B cell (primary cell): Measurements from ENCODE around the gene GPR142. TPM values are rescaled to one million over a fixed set of nuclear protein-coding genes. Genes with fewer than 3 reads are reported as not detected.

Source experiments
- ATAC-seq: fragments of 200-7000 bp; cut with Tn5 transposase; one replicate; pipeline ENCODE4 v1.10.0; 2021; ENCODE audit warnings: low read depth, mild to moderate bottlenecking, moderate number of reproducible peaks, moderate library complexity
- CTCF ChIA-PET: fragments of 350-600 bp; sonication (Branson Sonifier 250); formaldehyde crosslinking; loops from one replicate; lab custom pipeline; 2021; ENCODE audit warnings: antibody characterized with exemption, inconsistent platforms; lab: Charles Lee
- POLR2A ChIA-PET: fragments of 350-600 bp; sonication (Branson Sonifier 250); formaldehyde crosslinking; loops from one replicate; lab custom pipeline; 2021; ENCODE audit warnings: antibody characterized with exemption; lab: Charles Lee
- DNase-seq: peaks from one replicate; pipeline ENCODE4 v3.0.0; 2013
- H2AFZ ChIP-seq: 2 replicates; pipeline ENCODE4 v1.6.1; 2012; ENCODE audit warnings: mild to moderate bottlenecking, low read depth, low read length; ENCODE audit not compliant: insufficient read depth, poor library complexity, severe bottlenecking
- H3K27ac ChIP-seq, 2 donors: 1 replicate in 1 of 2; 2 replicates in 1 of 2; pipeline ENCODE4 v1.5.1; 2012 to 2013; ENCODE audit warnings: low read length in 2 of 2, mild to moderate bottlenecking in 2 of 2, moderate library complexity in 1 of 2
- H3K27me3 ChIP-seq, 4 experiments: fragments of 200-600 bp in 1 of 4; sonication (generic) in 1 of 4; replicated peaks in 1 of 4; 1 replicate in 2 of 4; 2 replicates in 2 of 4; pipeline versions ENCODE4 v1.6.1 to v1.7.0; 2013 to 2016; ENCODE audit warnings: low read length in 3 of 4, mild to moderate bottlenecking in 2 of 4, mixed read lengths in 1 of 4, moderate library complexity in 1 of 4; ENCODE audit not compliant: insufficient read depth in 4 of 4, control insufficient read depth in 3 of 4; ENCODE audit errors: control extremely low read depth in 1 of 4
- H3K36me3 ChIP-seq, 2 experiments: replicated peaks in 1 of 2; 1 replicate in 1 of 2; 2 replicates in 1 of 2; pipeline versions ENCODE4 v1.6.1 to v1.7.1; 2013; ENCODE audit warnings: low read length in 1 of 2; ENCODE audit not compliant: insufficient read depth in 2 of 2, control insufficient read depth in 1 of 2; ENCODE audit errors: control extremely low read depth in 1 of 2, extremely low read depth in 1 of 2
- H3K4me1 ChIP-seq, 2 donors: fragments of 200-600 bp in 1 of 2; sonication (generic) in 1 of 2; 1 replicate in 1 of 2; 2 replicates in 1 of 2; pipeline versions ENCODE4 v1.5.1 to v1.6.1; 2013 to 2017; ENCODE audit warnings: low read length in 2 of 2; ENCODE audit not compliant: control insufficient read depth in 2 of 2, insufficient read depth in 2 of 2
- H3K4me2 ChIP-seq: replicated peaks from 2 replicates; pipeline ENCODE3; 2012; ENCODE audit warnings: mild to moderate bottlenecking, low read depth, low read length; ENCODE audit not compliant: poor library complexity, severe bottlenecking
- H3K4me3 ChIP-seq, 5 experiments: fragments of 200-600 bp in 1 of 5; sonication (generic) in 1 of 5; 1 replicate in 3 of 5; 2 replicates in 2 of 5; pipeline versions ENCODE4 v1.5.1 to v1.7.0; 2011 to 2016; ENCODE audit warnings: low read length in 4 of 5, mild to moderate bottlenecking in 4 of 5, low read depth in 2 of 5, control low read depth in 1 of 5, moderate library complexity in 1 of 5; ENCODE audit not compliant: insufficient read depth in 1 of 5; ENCODE audit errors: control extremely low read depth in 1 of 5, extremely low read depth in 1 of 5
- H3K79me2 ChIP-seq: fragments of 200-600 bp; sonication (generic); one replicate; pipeline ENCODE4 v1.6.0; 2016; ENCODE audit warnings: low read length; ENCODE audit not compliant: control insufficient read depth, insufficient read depth
- H3K9ac ChIP-seq: fragments of 200-600 bp; sonication (generic); 2 replicates; pipeline ENCODE4 v1.6.1; 2017; ENCODE audit warnings: mild to moderate bottlenecking, low read length, moderate library complexity
- H3K9me3 ChIP-seq, 3 donors: one replicate each; pipeline versions ENCODE4 v1.6.1 to v1.7.1; 2013; ENCODE audit warnings: low read length in 2 of 3; ENCODE audit not compliant: control insufficient read depth in 2 of 3, insufficient read depth in 1 of 3; ENCODE audit errors: control extremely low read depth in 1 of 3
- H4K20me1 ChIP-seq: 2 replicates; pipeline ENCODE4 v1.6.0; 2012; ENCODE audit warnings: mild to moderate bottlenecking, low read length; ENCODE audit not compliant: insufficient read depth, control insufficient read depth, poor library complexity, severe bottlenecking
- H3K27ac Mint-ChIP-seq: one replicate; pipeline ENCODE4 v1.8.0; 2021; ENCODE audit warnings: mixed read lengths
- H3K27me3 Mint-ChIP-seq: one replicate; pipeline ENCODE4 v1.8.0; 2021; ENCODE audit warnings: mixed read lengths
- H3K4me1 Mint-ChIP-seq: one replicate; pipeline ENCODE4 v1.8.0; 2021; ENCODE audit warnings: mixed read lengths
- H3K4me3 Mint-ChIP-seq: one replicate; pipeline ENCODE4 v1.8.0; 2021; ENCODE audit warnings: mixed read lengths
- H3K9me3 Mint-ChIP-seq: one replicate; pipeline ENCODE4 v1.8.0; 2022; ENCODE audit warnings: mixed read lengths; ENCODE audit not compliant: insufficient read depth
- CTCF ChIP-seq: fragments of 200-600 bp; IDR thresholded peaks from one replicate; pipeline ENCODE4 v1.8.0; 2022; ENCODE audit warnings: antibody characterized with exemption, mild to moderate bottlenecking
- EZH2 ChIP-seq: IDR thresholded peaks from 2 replicates; pipeline ENCODE4 v1.6.1; 2012; ENCODE audit warnings: borderline replicate concordance, low read depth, mild to moderate bottlenecking, moderate library complexity, low read length; ENCODE audit not compliant: insufficient read depth, poor library complexity, severe bottlenecking
- WGBS: methylation state at CpG from one replicate; pipeline ENCODE4 v1.1.5; 2013; ENCODE audit warnings: missing lambda C conversion rate; ENCODE audit not compliant: insufficient coverage; 5-methylcytosine and 5-hydroxymethylcytosine counted together
- intact Hi-C: fragments of 100-400 bp; cut with micrococcal nuclease; formaldehyde crosslinking; loops from one replicate; pipeline ENCODE4 v1.10.0; 2022
- polyA plus RNA-seq: library from polyadenylated mRNA; depleted of rRNA; stranded (reverse); fragments of >200 nt; gene quantifications from 2 replicates; pipeline ENCODE4 v1.2.3, GENCODE V29; 2012
- total RNA-seq, 2 donors: library from RNA; stranded (reverse); fragments of 120-200 nt in 1 of 2; gene quantifications; 1 replicate in 1 of 2; 2 replicates in 1 of 2; pipeline versions ENCODE4 v1.2.3 to v1.2.4, GENCODE V29; 2013 to 2022

The GPR142 gene
- total and polyA plus RNA-seq, 2 donors (not counting 1 experiment from before 2014, with no cell fraction given) = not detected

GRCh38 chr17:74324521-74324920, 42.8 kb upstream of the GPR142 start:
- ChIA-PET CTCF (no interaction called here), POLR2A (no interaction called here)
- 97% methylated on average over 6 of the region's 6 CpGs for WGBS
- no peak overlapping the region for H3K4me2 ChIP-seq
- no peak overlapping the region for H2AFZ ChIP-seq
- H3K27ac ChIP-seq = no peak overlapping the region
- peaks cover 56% of the 10 kb centered on the region for H3K27me3 Mint-ChIP-seq
- peaks cover 8 to 13% of the 10 kb centered on the region in 2 donors for H3K4me1 ChIP-seq
- no peak for DNase-seq
- no peak overlapping the region for H3K4me3 ChIP-seq
- H3K4me3 Mint-ChIP-seq = no peak overlapping the region
- no peaks in the 10 kb centered on the region for H3K9me3 ChIP-seq
- TF ChIP-seq CTCF (no peak), EZH2 (no peak)
- intact Hi-C loops = no loop called here
- peaks cover 0 to 27% (median 5%) of the 10 kb centered on the region in 4 experiments for H3K27me3 ChIP-seq
- H3K36me3 ChIP-seq = no peaks in the 10 kb centered on the region
- no peaks in the 10 kb centered on the region for H3K79me2 ChIP-seq
- no peaks in the 10 kb centered on the region for H3K9me3 Mint-ChIP-seq
- H3K4me1 Mint-ChIP-seq = peaks cover 4% of the 10 kb centered on the region
- no peak overlapping the region for H3K27ac Mint-ChIP-seq
- no peak for ATAC-seq
- H3K9ac ChIP-seq = no peak overlapping the region
- no peaks in the 10 kb centered on the region for H4K20me1 ChIP-seq

DNA sequence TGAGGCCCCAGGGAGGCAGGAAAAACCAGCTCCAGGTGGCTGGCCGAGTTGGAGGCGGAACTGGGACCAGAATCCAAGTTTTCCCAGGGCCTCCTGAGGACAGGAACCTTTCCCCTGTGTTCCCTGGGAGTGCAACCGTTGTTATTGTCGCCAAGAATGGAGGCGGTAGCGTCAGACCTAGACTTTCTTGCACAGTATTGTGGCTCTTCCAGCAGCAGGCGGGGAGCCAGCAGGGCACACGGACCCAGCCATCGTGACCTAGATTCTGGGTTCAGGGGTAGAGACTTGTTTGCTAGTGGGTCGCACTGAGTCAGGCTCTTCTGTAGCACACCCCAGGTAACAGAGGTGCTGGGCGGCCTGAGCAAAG, 41.9 kb upstream of the GPR142 start:
- Histone ChIP-seq H3K4me3 (no peak overlapping the region), H3K9me3 (no peaks in the 10 kb centered on the region), H3K4me1 (peaks cover 8 to 13% of the 10 kb centered on the region in 2 donors), H3K27me3 (peaks cover 0 to 30% (median 5%) of the 10 kb centered on the region in 4 experiments), H4K20me1 (no peaks in the 10 kb centered on the region), H3K4me2 (peak overlapping the region; percentile 62), H3K27ac (no peak overlapping the region), H3K9ac (no peak overlapping the region), H3K36me3 (no peaks in the 10 kb centered on the region), H3K79me2 (no peaks in the 10 kb centered on the region), H2AFZ (no peak overlapping the region)
- peaks cover 4% of the 10 kb centered on the region for H3K4me1 Mint-ChIP-seq
- no peak overlapping the region for H3K27ac Mint-ChIP-seq
- 31% methylated on average over 11 of the region's 11 CpGs for WGBS
- intact Hi-C loops = no loop called here
- no peak for DNase-seq
- ATAC-seq = no peak
- ChIA-PET POLR2A (no interaction called here), CTCF (no interaction called here)
- TF ChIP-seq CTCF (no peak), EZH2 (no peak)
- H3K4me3 Mint-ChIP-seq = peak overlapping the region; percentile 47
- peaks cover 58% of the 10 kb centered on the region for H3K27me3 Mint-ChIP-seq
- H3K9me3 Mint-ChIP-seq = no peaks in the 10 kb centered on the region
